Upper lobe of left lung (tissue), 6 donors: Measurements from ENCODE around the gene TTC33. TPM values are rescaled to one million over a fixed set of nuclear protein-coding genes. Genes with fewer than 3 reads are reported as not detected.
A peak's percentile ranks its signal among the peaks of the same experiment; 100 is the strongest.

Experiments
- ATAC-seq, 2 donors: fragments of 200-7000 bp; cut with Tn5 transposase; one replicate each; pipeline ENCODE4 v1.9.1; 2022; ENCODE audit warnings: mild to moderate bottlenecking in 2 of 2, moderate library complexity in 2 of 2; ENCODE audit not compliant: low FRiP score in 2 of 2
- DNase-seq, 2 donors: peaks; one replicate each; pipeline ENCODE4 v3.0.0-alpha.2; 2019 to 2020
- H3K27ac ChIP-seq, 4 donors: fragments of 200-600 bp; sonication (generic); one replicate each; pipeline ENCODE4 v1.5.1; 2016 to 2019
- H3K27me3 ChIP-seq, 4 donors: fragments of 200-600 bp; sonication (generic); one replicate each; pipeline ENCODE4 v1.5.1; 2017 to 2019
- H3K36me3 ChIP-seq, 4 donors: fragments of 200-600 bp; sonication (generic); one replicate each; pipeline ENCODE4 v1.5.1; 2016 to 2019
- H3K4me1 ChIP-seq, 4 donors: fragments of 200-600 bp; sonication (generic); one replicate each; pipeline ENCODE4 v1.5.1; 2018 to 2019
- H3K4me3 ChIP-seq, 4 donors: fragments of 200-600 bp; sonication (generic); one replicate each; pipeline ENCODE4 v1.5.1; 2017 to 2019; ENCODE audit warnings: mild to moderate bottlenecking in 2 of 4, moderate library complexity in 1 of 4
- H3K9me3 ChIP-seq, 4 donors: fragments of 200-600 bp; sonication (generic); one replicate each; pipeline ENCODE4 v1.5.1; 2018 to 2019
- CTCF ChIP-seq, 6 experiments: fragments of 450-650 bp in 4 of 6; fragments of 200-600 bp in 2 of 6; sonication (generic) in 2 of 6; IDR thresholded peaks; one replicate each; pipeline ENCODE4 v1.5.1; 2016 to 2019; ENCODE audit warnings: antibody characterized with exemption in 6 of 6
- EP300 ChIP-seq, 4 donors: sonication (generic); formaldehyde crosslinking; IDR thresholded peaks; one replicate each; pipeline ENCODE4 v1.5.1; 2017; ENCODE audit warnings: antibody characterized with exemption in 4 of 4, control low read depth in 2 of 4
- POLR2A ChIP-seq, 4 donors: fragments of 450-650 bp; IDR thresholded peaks; one replicate each; pipeline ENCODE4 v1.5.1; 2016 to 2017; ENCODE audit warnings: antibody characterized with exemption in 4 of 4, mild to moderate bottlenecking in 2 of 4
- POLR2AphosphoS5 ChIP-seq, 2 donors: sonication (generic); formaldehyde crosslinking; IDR thresholded peaks; one replicate each; pipeline ENCODE4 v1.5.1; 2017; ENCODE audit warnings: antibody characterized with exemption in 2 of 2
- WGBS, 2 donors: methylation state at CpG; one replicate each; pipeline ENCODE4 v1.1.5; 2017 to 2018; 5-methylcytosine and 5-hydroxymethylcytosine counted together
- total RNA-seq, 6 donors: library from RNA; depleted of rRNA in 4 of 6; stranded (reverse); fragments of >200 nt in 4 of 6; gene quantifications; one replicate each; pipeline versions ENCODE4 v1.1.0 to v1.2.1, GENCODE V29; 2016 to 2021
- donor health status: DM: no; HTN: no; CAD: no; lungs with moderate emphysema.
- donor health status: DM: no; HTN: yes; CAD: no; lungs with severe emphysema.

Gene TTC33
- total RNA-seq, 6 donors from 2014 or later: 13.4 to 34.1 (median 17.1) TPM

DNA sequence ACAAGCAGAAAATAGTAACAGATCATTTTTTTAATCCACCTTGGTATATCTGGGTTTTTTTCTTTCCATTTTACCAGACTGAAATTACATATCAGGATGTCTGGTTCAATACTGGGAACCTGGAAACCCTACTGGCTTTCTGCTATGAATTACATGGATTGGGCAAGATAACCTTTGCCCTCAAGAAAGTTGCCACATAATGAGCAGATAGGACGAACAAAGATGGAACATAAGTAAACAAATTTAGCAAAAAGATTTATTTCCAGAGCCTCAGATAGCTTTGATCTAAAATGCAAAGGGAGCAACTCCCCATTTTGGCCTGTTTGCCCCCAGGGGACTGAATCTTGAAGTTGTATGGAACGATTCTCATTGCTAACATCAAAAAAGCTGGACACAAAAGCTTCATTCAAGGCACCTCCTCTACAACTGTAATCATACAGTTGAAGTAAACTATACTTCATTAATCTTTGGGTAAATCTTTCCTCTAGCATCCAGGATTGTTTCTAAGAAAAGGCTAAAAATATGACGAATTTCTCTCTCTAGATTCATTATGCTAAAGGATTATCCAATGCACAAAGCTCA lies 207.7 kb downstream of the TTC33 start:
- no peaks in the 10 kb centered on the region for H3K27me3 ChIP-seq
- WGBS, 2 donors: 41 to 44% methylated on average over 3 of the region's 3 CpGs
- TF ChIP-seq CTCF (IDR thresholded peaks at IDR 0.05): no peak
- no peak for TF ChIP-seq POLR2AphosphoS5 (IDR thresholded peaks at IDR 0.05)
- no peak for TF ChIP-seq POLR2A (IDR thresholded peaks at IDR 0.05)
- no peak overlapping the region for H3K4me3 ChIP-seq
- no peak overlapping the region for H3K27ac ChIP-seq
- DNase-seq (no peak), ATAC-seq (no peak)
- peaks cover 11 to 16% (median 14%) of the 10 kb centered on the region in 4 donors for H3K4me1 ChIP-seq
- no peaks in the 10 kb centered on the region for H3K36me3 ChIP-seq
- no peaks in the 10 kb centered on the region for H3K9me3 ChIP-seq

GRCh38 chr5:40547557-40547956 lies 208.2 kb downstream of the TTC33 start:
- H3K4me3 ChIP-seq: no peak overlapping the region
- H3K4me1 ChIP-seq: peaks cover 11 to 14% (median 13%) of the 10 kb centered on the region in 4 donors
- ATAC-seq: no peak
- no peak overlapping the region for H3K27ac ChIP-seq
- DNase-seq: no peak
- no peak for TF ChIP-seq POLR2A (IDR thresholded peaks at IDR 0.05)
- no peak for TF ChIP-seq POLR2AphosphoS5 (IDR thresholded peaks at IDR 0.05)
- no peak for TF ChIP-seq CTCF (IDR thresholded peaks at IDR 0.05)
- TF ChIP-seq EP300 (IDR thresholded peaks at IDR 0.05): no peak
- 91 to 92% methylated on average over 4 of the region's 4 CpGs for WGBS, 2 donors
- H3K27me3 ChIP-seq: no peaks in the 10 kb centered on the region
- no peaks in the 10 kb centered on the region for H3K36me3 ChIP-seq
- no peaks in the 10 kb centered on the region for H3K9me3 ChIP-seq

DNA sequence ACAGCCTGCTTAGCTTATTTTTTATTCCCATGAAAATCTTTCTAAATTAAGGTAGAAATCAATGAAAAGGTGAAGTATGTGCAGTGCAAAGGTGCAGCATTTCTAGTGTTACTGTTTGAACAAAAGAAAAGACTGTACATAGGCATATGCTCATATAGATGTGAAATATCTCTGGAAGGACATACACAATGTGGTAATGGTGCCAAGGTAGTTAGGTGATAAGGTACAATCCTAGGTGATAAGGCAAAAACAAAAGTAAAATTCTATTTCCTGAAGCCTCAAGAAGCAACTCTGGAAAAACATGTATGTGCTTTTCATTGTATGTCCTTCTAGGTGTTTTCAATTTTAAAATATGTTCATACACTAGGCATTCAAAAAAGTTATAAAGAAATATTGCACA lies 215.5 kb downstream of the TTC33 start:
- Histone ChIP-seq H3K27ac (no peak overlapping the region), H3K4me1 (no peaks in the 10 kb centered on the region), H3K9me3 (no peaks in the 10 kb centered on the region), H3K36me3 (no peaks in the 10 kb centered on the region), H3K4me3 (no peak overlapping the region), H3K27me3 (no peaks in the 10 kb centered on the region)
- TF ChIP-seq CTCF (IDR thresholded peaks at IDR 0.05): no peak
- TF ChIP-seq POLR2A (IDR thresholded peaks at IDR 0.05): no peak
- no peak for TF ChIP-seq POLR2AphosphoS5 (IDR thresholded peaks at IDR 0.05)
- DNase-seq: no peak
- ATAC-seq: no peak

- Histone ChIP-seq H3K27ac (no peak overlapping the region), H3K9me3 (no peaks in the 10 kb centered on the region), H3K4me1 (peaks cover 0 to 8% (median 5%) of the 10 kb centered on the region in 4 donors), H3K27me3 (no peaks in the 10 kb centered on the region), H3K36me3 (no peaks in the 10 kb centered on the region), H3K4me3 (no peak overlapping the region)
- ATAC-seq (no peak), DNase-seq (no peak)
- TF ChIP-seq CTCF (IDR thresholded peaks at IDR 0.05): no peak
- no peak for TF ChIP-seq POLR2A (IDR thresholded peaks at IDR 0.05)
- no peak for TF ChIP-seq EP300 (IDR thresholded peaks at IDR 0.05)
- TF ChIP-seq POLR2AphosphoS5 (IDR thresholded peaks at IDR 0.05): no peak
- WGBS, 2 donors: 67 to 68% methylated on average over 1 of the region's 1 CpG
Observed at GRCh38 chr5:40524677-40525076, 231.1 kb downstream of the TTC33 start.

GRCh38 chr5:40521925-40522324 lies 233.8 kb downstream of the TTC33 start:
- H3K27ac ChIP-seq: no peak overlapping the region
- DNase-seq (no peak), ATAC-seq (peak in 1 of 2 donors; percentile 49)

More at GRCh38 chr5:40521925-40522324, 233.8 kb downstream of the TTC33 start:
- H3K4me3 ChIP-seq: no peak overlapping the region
- H3K36me3 ChIP-seq: no peaks in the 10 kb centered on the region
- TF ChIP-seq EP300 (IDR thresholded peaks at IDR 0.05) (peak in 1 of 4 donors; percentile 65), POLR2AphosphoS5 (IDR thresholded peaks at IDR 0.05) (peak in 1 of 2 donors; percentile 57), CTCF (IDR thresholded peaks at IDR 0.05) (no peak)
- H3K4me1 ChIP-seq: peaks cover 0 to 8% (median 5%) of the 10 kb centered on the region in 4 donors
- no peaks in the 10 kb centered on the region for H3K9me3 ChIP-seq
- no peaks in the 10 kb centered on the region for H3K27me3 ChIP-seq
